ENCODE results near the gene SLC2A11.

SLC2A11 gene

GRCh38 chr22:23878219-23878618 is 20.5 kb downstream of the SLC2A11 start:
- H3K27me3 Mint-ChIP-seq: no peaks in the 10 kb centered on the region
- no peak overlapping the region for H3K4me3 Mint-ChIP-seq
- no peak for DNase-seq
- H3K36me3 Mint-ChIP-seq (ENCODE audit: low read depth): peaks cover 17% of the 10 kb centered on the region
- H3K27ac Mint-ChIP-seq: no peak overlapping the region
- no peaks in the 10 kb centered on the region for H3K9me3 Mint-ChIP-seq
- H3K4me1 Mint-ChIP-seq (ENCODE audit: low read depth): no peaks in the 10 kb centered on the region

GRCh38 chr22:23882370-23882769 is 24.7 kb downstream of the SLC2A11 start:
- DNase-seq: no peak
- H3K9me3 Mint-ChIP-seq: no peaks in the 10 kb centered on the region
- no peaks in the 10 kb centered on the region for H3K27me3 Mint-ChIP-seq
- no peak overlapping the region for H3K4me3 Mint-ChIP-seq
- H3K36me3 Mint-ChIP-seq (ENCODE audit: low read depth): peaks cover 4% of the 10 kb centered on the region
- H3K27ac Mint-ChIP-seq: no peak overlapping the region
- H3K4me1 Mint-ChIP-seq (ENCODE audit: low read depth): no peaks in the 10 kb centered on the region

GRCh38 chr22:23883658-23884057 is 26.0 kb downstream of the SLC2A11 start:
- no peak overlapping the region for H3K4me3 Mint-ChIP-seq
- no peaks in the 10 kb centered on the region for H3K4me1 Mint-ChIP-seq (ENCODE audit: low read depth)
- DNase-seq: no peak
- H3K27me3 Mint-ChIP-seq: no peaks in the 10 kb centered on the region
- H3K9me3 Mint-ChIP-seq: no peaks in the 10 kb centered on the region
- no peak overlapping the region for H3K27ac Mint-ChIP-seq
- no peaks in the 10 kb centered on the region for H3K36me3 Mint-ChIP-seq (ENCODE audit: low read depth)

- no peaks in the 10 kb centered on the region for H3K4me1 Mint-ChIP-seq (ENCODE audit: low read depth)
- DNase-seq: no peak
- no peaks in the 10 kb centered on the region for H3K36me3 Mint-ChIP-seq (ENCODE audit: low read depth)
- no peaks in the 10 kb centered on the region for H3K27me3 Mint-ChIP-seq
- H3K4me3 Mint-ChIP-seq: no peak overlapping the region
- H3K27ac Mint-ChIP-seq: no peak overlapping the region
- H3K9me3 Mint-ChIP-seq: no peaks in the 10 kb centered on the region
These were observed 26.5 kb downstream of the SLC2A11 start for GRCh38 chr22:23884140-23884539.

- Mint-ChIP-seq H3K27ac (no peak overlapping the region), H3K9me3 (no peaks in the 10 kb centered on the region), H3K4me3 (no peak overlapping the region), H3K4me1 (ENCODE audit: low read depth) (peaks cover 9% of the 10 kb centered on the region), H3K36me3 (ENCODE audit: low read depth) (peaks cover 1% of the 10 kb centered on the region), H3K27me3 (no peaks in the 10 kb centered on the region)
- no peak for DNase-seq
These were observed 31.1 kb downstream of the SLC2A11 start for GRCh38 chr22:23888615-23889401.

GRCh38 chr22:23889620-23890019 is 31.9 kb downstream of the SLC2A11 start:
- no peak overlapping the region for H3K27ac Mint-ChIP-seq
- no peak for DNase-seq

GRCh38 chr22:23891726-23892125 is 34.1 kb downstream of the SLC2A11 start:
- H3K4me1 Mint-ChIP-seq (ENCODE audit: low read depth): peaks cover 25% of the 10 kb centered on the region
- no peak overlapping the region for H3K4me3 Mint-ChIP-seq
- peaks cover 27% of the 10 kb centered on the region for H3K36me3 Mint-ChIP-seq (ENCODE audit: low read depth)
- no peaks in the 10 kb centered on the region for H3K9me3 Mint-ChIP-seq
- DNase-seq: no peak
- no peaks in the 10 kb centered on the region for H3K27me3 Mint-ChIP-seq
- no peak overlapping the region for H3K27ac Mint-ChIP-seq

More at GRCh38 chr22:23889620-23890019, 31.9 kb downstream of the SLC2A11 start:
- Mint-ChIP-seq H3K36me3 (ENCODE audit: low read depth) (peaks cover 6% of the 10 kb centered on the region), H3K9me3 (no peaks in the 10 kb centered on the region), H3K27me3 (no peaks in the 10 kb centered on the region), H3K4me3 (no peak overlapping the region), H3K4me1 (ENCODE audit: low read depth) (peaks cover 11% of the 10 kb centered on the region)

- Mint-ChIP-seq H3K4me1 (ENCODE audit: low read depth) (peaks cover 29% of the 10 kb centered on the region), H3K36me3 (ENCODE audit: low read depth) (peaks cover 31% of the 10 kb centered on the region), H3K9me3 (no peaks in the 10 kb centered on the region), H3K27me3 (no peaks in the 10 kb centered on the region), H3K27ac (no peak overlapping the region), H3K4me3 (no peak overlapping the region)
- DNase-seq: no peak
These were observed 34.5 kb downstream of the SLC2A11 start for GRCh38 chr22:23892130-23892529.

- Mint-ChIP-seq H3K9me3 (no peaks in the 10 kb centered on the region), H3K27ac (peak overlapping the region; percentile 64), H3K4me3 (peak overlapping the region; percentile 97), H3K36me3 (ENCODE audit: low read depth) (peaks cover 36% of the 10 kb centered on the region), H3K4me1 (ENCODE audit: low read depth) (peaks cover 32% of the 10 kb centered on the region), H3K27me3 (no peaks in the 10 kb centered on the region)
- no peak for DNase-seq
These were observed 35.0 kb downstream of the SLC2A11 start for GRCh38 chr22:23892706-23893105.

- no peak for DNase-seq
- peak overlapping the region; percentile 97 for H3K4me3 Mint-ChIP-seq
- peak overlapping the region; percentile 100 for H3K27ac Mint-ChIP-seq
- H3K27me3 Mint-ChIP-seq: no peaks in the 10 kb centered on the region
- peaks cover 32% of the 10 kb centered on the region for H3K4me1 Mint-ChIP-seq (ENCODE audit: low read depth)
- no peaks in the 10 kb centered on the region for H3K9me3 Mint-ChIP-seq
- H3K36me3 Mint-ChIP-seq (ENCODE audit: low read depth): peaks cover 42% of the 10 kb centered on the region
These were observed 35.7 kb downstream of the SLC2A11 start for GRCh38 chr22:23893121-23893944.

GRCh38 chr22:23893945-23894709 is 36.5 kb downstream of the SLC2A11 start, which contains the start of gene MIF:
Gene MIF (plus strand): TSS chr22:23894383. CDS start chr22:23894475, 92 bp downstream.
- Mint-ChIP-seq H3K27ac (peak within 1 kb of the TSS; percentile 100), H3K4me1 (ENCODE audit: low read depth) (peaks cover 32% of the 10 kb centered on the region), H3K9me3 (no peaks in the 10 kb centered on the region), H3K36me3 (ENCODE audit: low read depth) (peaks cover 49% of the 10 kb centered on the region), H3K27me3 (no peaks in the 10 kb centered on the region), H3K4me3 (peak within 1 kb of the TSS; percentile 97)
- peak; percentile 100 for DNase-seq

- peak overlapping the region; percentile 97 for H3K4me3 Mint-ChIP-seq
- peaks cover 55% of the 10 kb centered on the region for H3K36me3 Mint-ChIP-seq (ENCODE audit: low read depth)
- H3K27me3 Mint-ChIP-seq: no peaks in the 10 kb centered on the region
- peaks cover 32% of the 10 kb centered on the region for H3K4me1 Mint-ChIP-seq (ENCODE audit: low read depth)
- H3K27ac Mint-ChIP-seq: peak overlapping the region; percentile 100
- peak; percentile 82 for DNase-seq
- H3K9me3 Mint-ChIP-seq: no peaks in the 10 kb centered on the region
These were observed 37.3 kb downstream of the SLC2A11 start for GRCh38 chr22:23894710-23895598.

GRCh38 chr22:23895599-23896144 is 38.0 kb downstream of the SLC2A11 start:
- peak overlapping the region; percentile 100 for H3K27ac Mint-ChIP-seq
- H3K9me3 Mint-ChIP-seq: no peaks in the 10 kb centered on the region
- H3K27me3 Mint-ChIP-seq: no peaks in the 10 kb centered on the region
- H3K4me3 Mint-ChIP-seq: peak overlapping the region; percentile 97
- no peak for DNase-seq
- H3K4me1 Mint-ChIP-seq (ENCODE audit: low read depth): peaks cover 32% of the 10 kb centered on the region
- H3K36me3 Mint-ChIP-seq (ENCODE audit: low read depth): peaks cover 59% of the 10 kb centered on the region
